Endothelial cell of umbilical vein (primary cell): ENCODE data around the gene CXCL13. TPM values are rescaled to one million over a fixed set of nuclear protein-coding genes. Genes with fewer than 3 reads are reported as not detected.

Experiments
- BruUV-seq: library from RNA; stranded (reverse); fragments of 400-500 nt; replicated peaks from 2 replicates; lab custom pipeline; 2021; lab: Mats Ljungman, UMichigan
- CTCF ChIA-PET: fragments of 300-600, 350-600 bp; sonication (Branson Sonifier 250); formaldehyde crosslinking; loops from one replicate; lab custom pipeline; 2021; ENCODE audit warnings: antibody characterized with exemption, inconsistent platforms; lab: Charles Lee
- POLR2A ChIA-PET: fragments of 300-600, 350-600 bp; sonication (Branson Sonifier 250); formaldehyde crosslinking; loops from one replicate; lab custom pipeline; 2021; ENCODE audit warnings: antibody characterized with exemption, inconsistent platforms; lab: Charles Lee
- DNase-seq: peaks from one replicate; pipeline ENCODE4 v3.0.0-alpha.2; 2011; ENCODE audit warnings: low read depth, low spot score
- FAIRE-seq: peaks from 2 replicates; lab custom pipeline; 2011; peaks lifted over from hg19 to GRCh38; lab: Jason Lieb, UNC
- H2AFZ ChIP-seq: 2 replicates; pipeline ENCODE4 v1.6.0; 2012; ENCODE audit warnings: low read depth, low read length, control low read depth, inconsistent platforms
- H3K27ac ChIP-seq: 2 replicates; pipeline ENCODE4 v1.5.1; 2011; ENCODE audit warnings: low read depth, mild to moderate bottlenecking, control low read depth, low read length, moderate library complexity; ENCODE audit not compliant: insufficient read depth
- H3K27me3 ChIP-seq, 2 experiments: 2 replicates each; pipeline versions ENCODE4 v1.6.0 to v1.6.1; 2011; ENCODE audit warnings: low read length in 2 of 2, mixed read lengths in 1 of 2; ENCODE audit not compliant: control insufficient read depth in 2 of 2, insufficient read depth in 2 of 2
- H3K36me3 ChIP-seq, 2 experiments: 2 replicates in 1 of 2; 3 replicates in 1 of 2; pipeline ENCODE4 v1.5.1; 2011; ENCODE audit warnings: low read length in 2 of 2, mild to moderate bottlenecking in 1 of 2, moderate library complexity in 1 of 2; ENCODE audit not compliant: control insufficient read depth in 2 of 2, insufficient read depth in 2 of 2; ENCODE audit errors: extremely low read depth in 1 of 2
- H3K4me1 ChIP-seq: 3 replicates; pipeline ENCODE4 v1.5.1; 2011; ENCODE audit warnings: mild to moderate bottlenecking, low read length; ENCODE audit not compliant: control insufficient read depth, insufficient read depth; ENCODE audit errors: extremely low read depth
- H3K4me2 ChIP-seq: 2 replicates; pipeline ENCODE4 v1.6.1; 2011; ENCODE audit warnings: low read length, control low read depth, mixed read lengths; ENCODE audit not compliant: insufficient read depth
- H3K4me3 ChIP-seq, 3 experiments: fragments of 200-600 bp in 1 of 3; sonication (generic), shearing (Covaris generic) in 1 of 3; replicated peaks in 1 of 3; 2 replicates each; pipeline ENCODE4 v1.5.1; 2011 to 2016; ENCODE audit warnings: control low read depth in 3 of 3, low read length in 3 of 3, mild to moderate bottlenecking in 2 of 3, inconsistent platforms in 1 of 3, low read depth in 1 of 3, moderate library complexity in 1 of 3; ENCODE audit not compliant: insufficient read depth in 1 of 3
- H3K79me2 ChIP-seq: 2 replicates; pipeline ENCODE4 v1.6.0; 2012; ENCODE audit warnings: low read length, inconsistent platforms; ENCODE audit not compliant: control insufficient read depth, insufficient read depth
- H3K9ac ChIP-seq: replicated peaks from 2 replicates; pipeline ENCODE3; 2011; ENCODE audit warnings: low read length, control low read depth; ENCODE audit not compliant: insufficient read depth; ENCODE audit errors: extremely low read depth
- H3K9me1 ChIP-seq: replicated peaks from 3 replicates; pipeline ENCODE4 v1.6.0; 2011; ENCODE audit warnings: mild to moderate bottlenecking, low read length; ENCODE audit not compliant: control insufficient read depth, insufficient read depth; ENCODE audit errors: extremely low read depth
- H3K9me3 ChIP-seq: replicated peaks from 2 replicates; pipeline ENCODE4 v1.5.1; 2012; ENCODE audit warnings: low read length, inconsistent platforms; ENCODE audit not compliant: control insufficient read depth, insufficient read depth
- H4K20me1 ChIP-seq: replicated peaks from 2 replicates; pipeline ENCODE3; 2011; ENCODE audit warnings: mild to moderate bottlenecking, low read length; ENCODE audit not compliant: control insufficient read depth, insufficient read depth; ENCODE audit errors: extremely low read depth
- CTCF ChIP-seq, 2 donors: IDR thresholded peaks; 1 replicate in 1 of 2; 2 replicates in 1 of 2; pipeline ENCODE4 v1.5.1; 2011; ENCODE audit warnings: low read length in 2 of 2, mild to moderate bottlenecking in 2 of 2, moderate library complexity in 2 of 2, control low read depth in 1 of 2, inconsistent platforms in 1 of 2, low read depth in 1 of 2; ENCODE audit not compliant: insufficient read depth in 1 of 2; ENCODE audit errors: extremely low read depth in 1 of 2
- EZH2 ChIP-seq: IDR thresholded peaks from 2 replicates; pipeline ENCODE4 v1.6.1; 2012; ENCODE audit warnings: borderline replicate concordance, low read depth, mild to moderate bottlenecking, moderate library complexity, low read length, inconsistent platforms; ENCODE audit not compliant: severe bottlenecking
- FOS ChIP-seq: IDR thresholded peaks from 2 replicates; pipeline ENCODE4 v1.6.1; 2011; ENCODE audit warnings: mild to moderate bottlenecking, low read length, moderate library complexity, borderline replicate concordance; ENCODE audit not compliant: insufficient read depth
- GATA2 ChIP-seq: IDR thresholded peaks from 2 replicates; pipeline ENCODE4 v1.7.0; 2011; ENCODE audit warnings: low read depth, mild to moderate bottlenecking, moderate library complexity, mixed read lengths, low read length; ENCODE audit not compliant: insufficient read length, insufficient read depth
- JUN ChIP-seq: IDR thresholded peaks from 2 replicates; pipeline ENCODE4 v1.6.1; 2011; ENCODE audit warnings: borderline replicate concordance, low read depth; ENCODE audit not compliant: insufficient read length, insufficient read depth
- MYC ChIP-seq: IDR thresholded peaks from one replicate; pipeline ENCODE4 v1.6.1; 2011; ENCODE audit warnings: mild to moderate bottlenecking, low read depth, low read length
- POLR2A ChIP-seq: IDR thresholded peaks from 2 replicates; pipeline ENCODE4 v1.6.1; 2012; ENCODE audit warnings: low read depth, mild to moderate bottlenecking, control low read depth, low read length
- POLR2AphosphoS5 ChIP-seq: IDR thresholded peaks from 2 replicates; pipeline ENCODE4 v1.6.1; 2012; ENCODE audit warnings: low read depth, mild to moderate bottlenecking, control low read depth, low read length, moderate library complexity; ENCODE audit not compliant: insufficient read depth
- dilution Hi-C: fragments of 300-500 bp; cut with MboI; formaldehyde crosslinking; loops from one replicate; pipeline ENCODE4 v1.15.0; 2019; ENCODE audit warnings: low sequenced_read_pairs; ENCODE audit not compliant: extremely low pct_ligation_motif_present
- intact Hi-C: fragments of 100-400 bp; cut with micrococcal nuclease; formaldehyde crosslinking; loops from one replicate; pipeline ENCODE4 v1.10.0; 2022
- polyA plus RNA-seq, 4 experiments: library from polyadenylated mRNA; depleted of rRNA in 3 of 4; stranded (reverse) in 3 of 4; unstranded in 1 of 4; fragments of >200 nt; gene quantifications; 2 replicates each; pipeline versions ENCODE4 v1.2.1 to v1.2.3, GENCODE V29; 2011 to 2012; ENCODE audit warnings: missing spikeins in 1 of 4
- total RNA-seq: library from RNA; stranded (reverse); gene quantifications from 2 replicates; pipeline ENCODE4 v1.2.3, GENCODE V29; 2021
- TF ChIP-seq, protein P1 (sequence below): IDR thresholded peaks from 2 replicates; pipeline ENCODE4 v1.6.1; 2011; ENCODE audit not compliant: insufficient read depth, insufficient read length

Gene CXCL13
- total and polyA plus RNA-seq, 2 donors (not counting 3 experiments of a cell fraction or from before 2014, with no cell fraction given), result not detected

GRCh38 chr4:77581724-77582123 lies 23.9 kb upstream of the CXCL13 start:
- H3K9ac ChIP-seq, result no peak overlapping the region
- no peaks in the 10 kb centered on the region for H4K20me1 ChIP-seq
- no peak for TF ChIP-seq JUN
- TF ChIP-seq, protein P1, sequence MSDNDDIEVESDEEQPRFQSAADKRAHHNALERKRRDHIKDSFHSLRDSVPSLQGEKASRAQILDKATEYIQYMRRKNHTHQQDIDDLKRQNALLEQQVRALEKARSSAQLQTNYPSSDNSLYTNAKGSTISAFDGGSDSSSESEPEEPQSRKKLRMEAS, result no peak
- TF ChIP-seq POLR2AphosphoS5, result no peak
- no peak for TF ChIP-seq MYC
- TF ChIP-seq EZH2, result no peak
- TF ChIP-seq CTCF (IDR thresholded peaks at IDR 0.05; ENCODE audit: extremely low read depth in 1 of 2, insufficient read depth in 1 of 2, low read depth in 1 of 2, low read length in 2 of 2), result no peak
- no peak for TF ChIP-seq GATA2
- TF ChIP-seq POLR2A, result no peak
- no peak for TF ChIP-seq FOS
- no peaks in the 10 kb centered on the region for H3K79me2 ChIP-seq
- no peaks in the 10 kb centered on the region for H3K27me3 ChIP-seq
- no peaks in the 10 kb centered on the region for H3K9me3 ChIP-seq
- ChIA-PET POLR2A (no interaction called here), CTCF (no interaction called here)
- H3K4me1 ChIP-seq, result no peaks in the 10 kb centered on the region
- BruUV-seq, result no TSS peak
- FAIRE-seq, result no peak
- H3K4me2 ChIP-seq, result no peak overlapping the region
- H3K4me3 ChIP-seq, result no peak overlapping the region
- no peak for DNase-seq
- dilution Hi-C loops, result no loop called here
- H3K9me1 ChIP-seq, result no peaks in the 10 kb centered on the region
- H2AFZ ChIP-seq, result no peak overlapping the region
- no peak overlapping the region for H3K27ac ChIP-seq
- intact Hi-C loops, result no loop called here
- no peaks in the 10 kb centered on the region for H3K36me3 ChIP-seq
